OCI-LY7 (cell line): Measurements from ENCODE around the gene MLLT10. TPM values are rescaled to one million over a fixed set of nuclear protein-coding genes. Genes with fewer than 3 reads are reported as not detected.
"Not testable (repeated sequence)": the region's sequence is repeated elsewhere in the genome, so short reads cannot be mapped to it uniquely, and the experiment has no call there.

Source experiments
- BruUV-seq: library from RNA; stranded (reverse); fragments of 400-500 nt; replicated peaks from 2 replicates; lab custom pipeline; 2021; lab: Mats Ljungman, UMichigan
- CTCF ChIA-PET: fragments of 300-600 bp; sonication (Branson Sonifier 250); formaldehyde crosslinking; loops from one replicate; lab custom pipeline; 2022; ENCODE audit warnings: antibody characterized with exemption; ENCODE audit not compliant: unreplicated experiment; lab: Charles Lee
- POLR2A ChIA-PET: fragments of 300-600 bp; sonication (Branson Sonifier 250); formaldehyde crosslinking; loops from one replicate; lab custom pipeline; 2022; ENCODE audit warnings: antibody characterized with exemption; lab: Charles Lee
- DNase-seq: peaks from one replicate; pipeline ENCODE4 v3.0.0-alpha.2; 2015; ENCODE audit warnings: low spot score
- H2AFZ ChIP-seq: fragments of 200-600 bp; sonication (generic), shearing (Covaris generic); 2 replicates; pipeline ENCODE4 v1.6.1; 2014; ENCODE audit warnings: mild to moderate bottlenecking, antibody characterized with exemption, low read length, moderate library complexity
- H3K27ac ChIP-seq: fragments of 200-600 bp; sonication (generic); 2 replicates; pipeline ENCODE4 v1.5.1; 2014; ENCODE audit warnings: mixed run types, low read depth, mild to moderate bottlenecking, moderate library complexity, low read length, inconsistent platforms; ENCODE audit not compliant: poor library complexity, severe bottlenecking
- H3K36me3 ChIP-seq: fragments of 200-600 bp; sonication (generic); 2 replicates; pipeline ENCODE4 v1.6.1; 2014; ENCODE audit warnings: mild to moderate bottlenecking, antibody characterized with exemption, low read length, moderate library complexity, mixed read lengths; ENCODE audit not compliant: insufficient read depth
- H3K4me1 ChIP-seq: fragments of 200-600 bp; sonication (generic); 2 replicates; pipeline ENCODE4 v1.5.1; 2014; ENCODE audit warnings: mild to moderate bottlenecking, low read length; ENCODE audit not compliant: insufficient read depth, poor library complexity, severe bottlenecking
- H3K4me2 ChIP-seq: fragments of 200-600 bp; sonication (generic); 2 replicates; pipeline ENCODE4 v1.6.1; 2014; ENCODE audit warnings: mild to moderate bottlenecking, low read length
- H3K4me3 ChIP-seq: fragments of 200-600 bp; sonication (generic); 2 replicates; pipeline ENCODE4 v1.5.1; 2014; ENCODE audit warnings: mild to moderate bottlenecking, low read depth, low read length; ENCODE audit not compliant: poor library complexity, severe bottlenecking
- H3K79me2 ChIP-seq: fragments of 200-600 bp; sonication (generic); 2 replicates; pipeline ENCODE4 v1.6.1; 2016; ENCODE audit warnings: low read depth, mild to moderate bottlenecking, low read length, moderate library complexity, mixed read lengths; ENCODE audit not compliant: insufficient read depth
- H3K9me2 ChIP-seq: fragments of 200-600 bp; sonication (generic); 2 replicates; pipeline ENCODE4 v1.6.1; 2016; ENCODE audit warnings: mild to moderate bottlenecking, low read length, mixed read lengths; ENCODE audit not compliant: insufficient read depth
- H3K9me3 ChIP-seq: fragments of 200-600 bp; sonication (generic); 2 replicates; pipeline ENCODE4 v1.6.1; 2014; ENCODE audit warnings: mild to moderate bottlenecking, mixed run types, low read length, mixed read lengths
- H4K20me1 ChIP-seq: fragments of 200-600 bp; sonication (generic); 2 replicates; pipeline ENCODE4 v1.6.1; 2014; ENCODE audit warnings: mild to moderate bottlenecking, antibody characterized with exemption, low read length, moderate library complexity, mixed read lengths; ENCODE audit not compliant: insufficient read depth
- EZH2phosphoT487 ChIP-seq: fragments of 200-600 bp; sonication (generic); IDR thresholded peaks from 2 replicates; pipeline ENCODE4 v1.6.1; 2018; ENCODE audit warnings: low read depth, borderline replicate concordance, mild to moderate bottlenecking, mixed run types, antibody characterized with exemption, low read length, moderate library complexity, mixed read lengths
- intact Hi-C: fragments of 100-400 bp; cut with micrococcal nuclease; formaldehyde crosslinking; loops from one replicate; pipeline ENCODE4 v1.10.0; 2022; ENCODE audit not compliant: unreplicated experiment
- total RNA-seq, 2 experiments: library from RNA; depleted of rRNA in 1 of 2; stranded (reverse); fragments of >200 nt in 1 of 2; shearing (Covaris generic) in 1 of 2; gene quantifications; 2 replicates each; pipeline ENCODE4 v1.2.3, GENCODE V29; 2014 to 2022
- TF ChIP-seq, protein P1 (sequence below): fragments of 200-600 bp; sonication (generic); conservative IDR thresholded peaks from 2 replicates; pipeline ENCODE4 v1.5.1; 2014; ENCODE audit warnings: mild to moderate bottlenecking, antibody characterized with exemption, low read length, moderate library complexity, mixed read lengths

Gene MLLT10
- total RNA-seq, 2 experiments from 2014 or later, result 68.4 to 74.0 TPM

DNA sequence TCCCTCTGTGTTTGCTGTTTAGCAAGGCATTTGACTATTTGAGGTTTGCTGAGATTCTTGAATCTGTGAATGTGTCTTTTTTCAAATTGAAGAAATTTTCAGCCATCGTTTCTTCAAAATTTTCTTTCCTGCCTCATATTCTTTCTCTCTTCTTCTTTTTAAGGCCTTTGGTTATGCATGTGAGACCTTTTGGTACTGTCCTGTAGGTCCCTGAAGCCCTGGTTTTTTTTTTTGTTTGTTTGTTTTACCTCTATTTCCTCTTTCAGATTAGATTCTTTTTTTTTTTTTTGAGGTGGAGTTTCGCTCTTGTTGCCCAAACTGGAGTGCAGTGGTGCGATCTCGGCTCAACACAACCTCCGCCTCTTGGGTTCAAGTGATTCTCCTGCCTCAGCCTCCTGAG lies 45.3 kb downstream of the MLLT10 start:
- BruUV-seq, result no TSS peak
- CTCF ChIA-PET, result no interaction called here

DNA sequence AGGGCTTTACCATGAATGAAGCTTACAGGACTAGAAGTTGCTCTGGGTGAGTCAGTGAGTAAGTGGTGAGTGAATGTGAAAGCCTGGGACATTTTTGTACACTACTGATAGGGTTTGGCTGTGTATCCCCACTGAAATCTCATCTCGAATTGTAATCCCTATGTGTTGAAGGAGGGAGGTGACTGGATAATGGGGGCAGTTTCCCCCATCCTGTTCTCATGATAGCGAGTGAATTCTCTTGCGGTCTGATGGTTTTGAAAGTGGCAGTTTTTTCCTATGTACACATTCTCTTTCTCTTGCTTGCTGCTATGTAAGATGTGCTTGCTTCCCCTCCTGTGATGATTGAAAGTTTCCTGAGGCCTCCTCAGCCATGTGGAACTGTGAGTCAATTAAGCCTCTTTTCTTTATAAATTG lies 47.4 kb downstream of the MLLT10 start:
- H4K20me1 ChIP-seq, DNase-seq, BruUV-seq, H3K9me2 ChIP-seq, H2AFZ ChIP-seq, CTCF ChIA-PET, H3K4me2 ChIP-seq, H3K27ac ChIP-seq, intact Hi-C loops, H3K4me1 ChIP-seq, H3K4me3 ChIP-seq, POLR2A ChIA-PET: not testable (repeated sequence)
- Histone ChIP-seq H3K79me2 (peaks cover 68% of the 10 kb centered on the region), H3K36me3 (peaks cover 79% of the 10 kb centered on the region), H3K9me3 (peaks cover 10% of the 10 kb centered on the region; the same call in 1 of the 2 replicates)

More for the DNA sequence above, 45.3 kb downstream of the MLLT10 start:
- H3K9me2 ChIP-seq, result no peaks in the 10 kb centered on the region
- H3K79me2 ChIP-seq, result peaks cover 73% of the 10 kb centered on the region
- H3K9me3 ChIP-seq, result peaks cover 10% of the 10 kb centered on the region; the same call in 1 of the 2 replicates
- H4K20me1 ChIP-seq, result no peaks in the 10 kb centered on the region
- peaks cover 81% of the 10 kb centered on the region for H3K36me3 ChIP-seq
- H3K27ac ChIP-seq, result no peak overlapping the region
- POLR2A ChIA-PET, result no interaction called here
- TF ChIP-seq, protein P1, sequence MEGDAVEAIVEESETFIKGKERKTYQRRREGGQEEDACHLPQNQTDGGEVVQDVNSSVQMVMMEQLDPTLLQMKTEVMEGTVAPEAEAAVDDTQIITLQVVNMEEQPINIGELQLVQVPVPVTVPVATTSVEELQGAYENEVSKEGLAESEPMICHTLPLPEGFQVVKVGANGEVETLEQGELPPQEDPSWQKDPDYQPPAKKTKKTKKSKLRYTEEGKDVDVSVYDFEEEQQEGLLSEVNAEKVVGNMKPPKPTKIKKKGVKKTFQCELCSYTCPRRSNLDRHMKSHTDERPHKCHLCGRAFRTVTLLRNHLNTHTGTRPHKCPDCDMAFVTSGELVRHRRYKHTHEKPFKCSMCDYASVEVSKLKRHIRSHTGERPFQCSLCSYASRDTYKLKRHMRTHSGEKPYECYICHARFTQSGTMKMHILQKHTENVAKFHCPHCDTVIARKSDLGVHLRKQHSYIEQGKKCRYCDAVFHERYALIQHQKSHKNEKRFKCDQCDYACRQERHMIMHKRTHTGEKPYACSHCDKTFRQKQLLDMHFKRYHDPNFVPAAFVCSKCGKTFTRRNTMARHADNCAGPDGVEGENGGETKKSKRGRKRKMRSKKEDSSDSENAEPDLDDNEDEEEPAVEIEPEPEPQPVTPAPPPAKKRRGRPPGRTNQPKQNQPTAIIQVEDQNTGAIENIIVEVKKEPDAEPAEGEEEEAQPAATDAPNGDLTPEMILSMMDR, result no peak
- TF ChIP-seq EZH2phosphoT487, result no peak
- no peak overlapping the region for H3K4me3 ChIP-seq
- H3K4me1 ChIP-seq, result no peaks in the 10 kb centered on the region
- H2AFZ ChIP-seq, result no peak overlapping the region
- no peak for DNase-seq
- no peak overlapping the region for H3K4me2 ChIP-seq
- intact Hi-C loops, result no loop called here

DNA sequence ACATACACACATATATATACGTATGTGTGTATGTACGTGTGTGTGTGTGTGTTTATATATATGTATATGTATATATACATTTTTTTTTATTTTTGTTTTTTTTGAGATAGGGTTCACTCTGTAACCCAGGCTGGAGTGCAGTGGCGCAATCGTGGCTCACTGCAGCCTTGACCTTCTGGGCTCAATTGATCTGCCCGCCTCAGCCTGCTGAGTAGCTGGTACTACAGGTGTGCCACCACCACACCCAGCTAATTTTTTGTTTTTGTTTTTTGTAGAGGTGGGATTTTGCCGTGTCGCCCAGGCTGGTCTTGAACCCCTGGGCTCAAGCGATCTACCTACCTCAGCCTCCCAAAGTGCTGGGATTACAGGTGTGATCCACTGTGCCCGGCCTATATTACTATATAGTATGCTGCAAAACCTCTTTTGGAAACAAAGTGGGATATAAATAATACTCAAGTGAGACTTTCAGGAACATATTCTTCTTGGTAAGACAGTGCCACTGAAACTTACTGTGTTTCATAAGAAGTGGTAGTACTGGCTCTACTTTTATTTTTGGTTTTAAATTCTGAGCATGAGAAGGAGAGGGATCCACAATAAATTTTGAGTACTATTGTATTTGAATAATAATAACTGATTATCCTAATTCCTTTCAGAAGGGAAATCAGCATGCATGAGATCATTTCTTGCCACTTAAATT lies 51.0 kb downstream of the MLLT10 start:
- peaks cover 51% of the 10 kb centered on the region for H3K79me2 ChIP-seq
- ChIA-PET POLR2A (no interaction called here), CTCF (no interaction called here)
- no peak overlapping the region for H3K4me2 ChIP-seq
- H3K9me3 ChIP-seq, result peaks cover 10% of the 10 kb centered on the region; the same call in 1 of the 2 replicates
- no peak overlapping the region for H3K27ac ChIP-seq
- no peak overlapping the region for H2AFZ ChIP-seq
- intact Hi-C loops, result no loop called here
- no peaks in the 10 kb centered on the region for H4K20me1 ChIP-seq
- no TSS peak for BruUV-seq
- DNase-seq, result no peak
- H3K36me3 ChIP-seq, result peaks cover 82% of the 10 kb centered on the region
- no peak overlapping the region for H3K4me3 ChIP-seq
- TF ChIP-seq, protein P1, result no peak
- no peak for TF ChIP-seq EZH2phosphoT487
- H3K4me1 ChIP-seq, result no peaks in the 10 kb centered on the region
- no peaks in the 10 kb centered on the region for H3K9me2 ChIP-seq
